Eye (tissue), 1 donor: ENCODE data around the gene NBPF11.
"Not testable (repeated sequence)": the region's sequence is repeated elsewhere in the genome, so short reads cannot be mapped to it uniquely, and the experiment has no call there.

Experiments used
- DNase-seq: peaks from one replicate; pipeline ENCODE4 v3.0.0-alpha.2; 2015

Gene NBPF11, protein sequence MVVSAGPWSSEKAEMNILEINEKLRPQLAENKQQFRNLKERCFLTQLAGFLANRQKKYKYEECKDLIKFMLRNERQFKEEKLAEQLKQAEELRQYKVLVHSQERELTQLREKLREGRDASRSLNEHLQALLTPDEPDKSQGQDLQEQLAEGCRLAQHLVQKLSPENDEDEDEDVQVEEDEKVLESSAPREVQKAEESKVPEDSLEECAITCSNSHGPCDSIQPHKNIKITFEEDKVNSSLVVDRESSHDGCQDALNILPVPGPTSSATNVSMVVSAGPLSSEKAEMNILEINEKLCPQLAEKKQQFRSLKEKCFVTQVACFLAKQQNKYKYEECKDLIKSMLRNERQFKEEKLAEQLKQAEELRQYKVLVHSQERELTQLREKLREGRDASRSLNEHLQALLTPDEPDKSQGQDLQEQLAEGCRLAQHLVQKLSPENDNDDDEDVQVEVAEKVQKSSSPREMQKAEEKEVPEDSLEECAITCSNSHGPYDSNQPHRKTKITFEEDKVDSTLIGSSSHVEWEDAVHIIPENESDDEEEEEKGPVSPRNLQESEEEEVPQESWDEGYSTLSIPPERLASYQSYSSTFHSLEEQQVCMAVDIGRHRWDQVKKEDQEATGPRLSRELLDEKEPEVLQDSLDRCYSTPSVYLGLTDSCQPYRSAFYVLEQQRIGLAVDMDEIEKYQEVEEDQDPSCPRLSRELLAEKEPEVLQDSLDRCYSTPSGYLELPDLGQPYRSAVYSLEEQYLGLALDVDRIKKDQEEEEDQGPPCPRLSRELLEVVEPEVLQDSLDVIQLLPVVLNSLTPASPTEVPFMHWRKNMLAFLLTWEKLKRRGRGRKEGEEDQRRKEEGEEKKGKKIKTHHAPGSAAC

GRCh38 chr1:148151911-148152656 lies at the start of gene NBPF11:
NBPF11 (minus strand) TSS chr1:148152281; CDS start chr1:148127003, 25,278 bp downstream.
- peak; percentile 88 for DNase-seq

DNA sequence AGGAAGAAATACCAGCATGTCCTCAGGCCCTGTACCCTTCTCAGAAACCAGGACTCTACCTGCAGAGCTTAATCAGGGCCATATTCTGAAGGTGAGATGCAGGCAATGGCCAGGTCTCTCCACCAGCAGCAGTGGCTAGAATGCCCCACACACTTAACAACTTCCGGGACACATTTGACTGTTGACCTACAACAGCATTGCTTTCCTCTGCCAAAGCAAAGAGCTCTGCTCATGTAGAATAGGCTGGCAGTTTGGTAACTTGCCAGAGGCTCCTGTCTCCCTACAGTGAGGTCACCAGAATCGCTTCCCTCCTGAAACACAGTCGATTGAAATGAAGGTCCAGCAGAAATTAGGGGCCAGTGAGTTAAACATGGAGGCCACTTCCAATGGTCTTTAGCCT lies 45.3 kb upstream of the NBPF11 start:
- DNase-seq = not testable (repeated sequence)

GRCh38 chr1:148196949-148197348 lies 44.9 kb upstream of the NBPF11 start:
- DNase-seq = not testable (repeated sequence)

GRCh38 chr1:148195115-148195514 lies 43.0 kb upstream of the NBPF11 start:
- not testable (repeated sequence) for DNase-seq

- not testable (repeated sequence) for DNase-seq
These were observed 36.7 kb upstream of the NBPF11 start for GRCh38 chr1:148188768-148189167.

DNA sequence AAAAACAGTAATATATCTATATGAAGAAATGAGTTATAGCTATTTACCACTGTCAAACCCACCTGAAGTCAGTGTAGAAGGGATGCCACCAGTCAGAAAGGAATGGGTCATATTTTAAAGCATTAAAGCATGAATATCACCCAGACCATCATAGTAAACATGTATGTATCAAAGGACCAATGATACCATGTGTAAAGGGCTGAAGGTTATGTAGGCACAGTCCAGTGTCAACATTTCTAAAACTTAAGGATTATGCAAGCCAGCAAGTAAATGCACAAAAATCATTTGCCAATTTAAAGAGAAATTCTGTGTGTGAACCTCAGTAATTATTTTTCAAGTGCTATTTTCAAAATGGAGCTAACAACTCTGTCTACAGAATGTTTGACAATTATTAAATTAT lies 26.6 kb upstream of the NBPF11 start:
- DNase-seq = not testable (repeated sequence)

DNA sequence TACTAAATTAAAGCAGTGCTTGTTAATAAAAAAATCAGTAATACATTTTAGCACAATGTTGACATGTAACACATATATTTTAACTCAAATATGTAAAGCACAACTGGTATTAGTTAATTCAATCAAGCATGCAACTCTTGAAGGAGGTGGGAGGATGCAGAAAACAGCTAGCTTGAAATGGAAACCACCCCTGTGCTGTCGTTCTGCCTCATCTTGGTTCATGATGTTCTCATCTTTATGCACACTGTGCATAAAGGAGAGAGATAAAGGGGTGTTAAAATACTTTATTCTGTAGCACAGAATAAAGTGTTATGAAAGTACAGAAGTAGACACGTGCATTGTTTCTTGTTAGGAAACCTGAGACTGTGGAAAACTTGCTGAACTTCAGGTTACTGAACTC lies 23.3 kb upstream of the NBPF11 start:
- not testable (repeated sequence) for DNase-seq

- not testable (repeated sequence) for DNase-seq
These were observed 19.9 kb upstream of the NBPF11 start for GRCh38 chr1:148171995-148172394.

DNA sequence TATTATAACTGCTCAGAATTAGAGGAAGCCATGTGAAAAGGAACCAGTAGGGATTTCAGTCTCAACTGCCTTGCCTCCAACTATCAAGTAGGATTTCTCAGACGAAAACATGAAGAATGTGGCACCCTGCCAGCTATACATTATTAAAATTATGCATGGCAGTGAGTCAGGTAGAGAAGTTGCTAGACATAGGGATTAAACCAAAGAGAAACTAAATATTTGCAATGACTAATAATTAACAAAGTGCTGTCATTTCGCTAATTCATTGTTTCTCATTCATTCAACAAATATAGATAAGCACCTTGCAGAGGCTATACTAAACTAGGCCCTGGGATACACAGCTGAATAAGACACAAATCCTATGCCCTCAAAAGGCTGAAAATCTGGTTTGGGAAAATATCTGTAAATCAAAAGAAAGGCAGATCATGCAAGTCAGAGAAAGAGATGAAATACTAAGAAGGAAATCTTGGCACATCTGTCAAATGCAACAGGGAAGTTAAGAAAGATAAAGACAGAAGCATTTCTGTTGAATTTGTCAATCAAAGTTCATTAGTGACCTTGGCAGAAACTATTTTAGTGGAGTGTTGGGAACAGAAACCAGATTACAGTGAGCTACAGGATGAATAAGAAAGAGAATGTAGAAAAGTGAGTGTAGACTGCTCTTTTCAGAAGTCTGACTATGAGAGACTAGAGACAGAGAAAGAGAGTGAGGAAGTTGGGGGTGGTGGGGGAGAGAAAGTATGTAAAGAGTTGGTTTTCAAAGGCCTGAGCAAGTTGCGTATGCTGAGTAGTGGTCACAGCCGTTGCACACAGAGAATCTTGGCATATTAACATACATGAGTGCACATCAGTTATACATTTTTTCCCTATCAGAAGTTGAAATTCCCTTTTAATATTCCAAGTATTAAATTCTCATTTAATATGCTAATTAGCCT lies 14.7 kb upstream of the NBPF11 start:
- DNase-seq = peak; percentile 59

DNA sequence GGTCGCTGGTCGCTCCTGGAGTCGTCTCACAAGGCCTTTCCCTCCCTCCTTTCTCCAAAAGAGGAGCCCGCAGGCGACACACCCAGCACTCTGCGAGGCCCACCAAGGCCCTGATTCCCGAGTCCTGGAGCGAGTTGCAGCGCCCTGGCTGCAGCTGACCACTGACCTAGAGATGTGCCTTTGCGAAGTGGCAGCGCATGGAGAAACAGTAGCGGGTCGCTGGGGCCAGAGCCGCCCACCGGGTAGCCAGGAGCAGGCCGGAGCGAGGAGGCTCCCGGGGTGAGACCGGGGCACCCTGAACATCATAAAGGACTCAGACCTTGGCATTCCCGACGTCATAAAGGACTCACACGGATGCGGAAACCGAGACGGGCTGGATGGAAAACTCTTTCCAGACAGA lies 10.3 kb upstream of the NBPF11 start:
- no peak for DNase-seq

DNA sequence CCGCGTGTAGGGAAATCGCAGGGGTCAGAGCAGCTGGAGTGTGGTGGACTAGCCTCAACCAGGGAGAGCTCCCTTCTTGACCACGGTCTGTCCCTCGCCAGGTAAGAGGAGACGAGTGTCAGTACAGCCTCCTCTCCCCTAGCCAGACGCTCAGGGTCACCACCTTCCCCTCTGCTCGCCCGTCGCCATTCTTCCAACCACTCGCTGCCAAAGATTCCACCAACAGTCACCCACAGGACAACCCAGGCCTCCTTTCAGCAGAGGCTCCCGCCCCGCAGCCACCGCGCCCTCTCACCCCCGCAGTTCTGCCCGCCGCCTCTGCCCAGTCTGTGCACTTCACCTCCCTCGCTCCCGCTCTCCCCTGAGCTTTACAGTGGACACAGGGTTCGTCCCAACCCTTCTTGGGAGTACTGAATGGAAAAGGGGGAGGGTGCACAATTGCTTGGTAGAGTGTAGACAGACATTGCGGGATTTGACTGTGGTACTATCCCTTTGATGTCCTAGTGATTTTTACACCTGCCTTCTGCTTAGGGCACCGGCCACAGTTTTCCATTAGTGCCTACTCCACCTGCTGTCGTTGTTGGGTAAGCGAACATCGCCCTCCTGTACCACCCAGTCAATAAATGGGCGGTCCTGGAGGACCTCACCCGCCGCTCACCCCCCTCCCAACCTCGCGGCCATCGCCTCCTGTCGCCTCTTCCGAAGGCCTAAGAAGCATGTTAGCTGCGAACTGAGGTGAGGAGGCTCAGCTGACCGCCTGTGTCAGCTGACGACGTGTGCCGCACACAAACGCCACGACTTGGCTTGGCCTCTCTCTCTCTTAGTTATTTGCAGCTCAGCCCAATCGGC lies 9.2 kb upstream of the NBPF11 start:
- DNase-seq = peak; percentile 43

DNA sequence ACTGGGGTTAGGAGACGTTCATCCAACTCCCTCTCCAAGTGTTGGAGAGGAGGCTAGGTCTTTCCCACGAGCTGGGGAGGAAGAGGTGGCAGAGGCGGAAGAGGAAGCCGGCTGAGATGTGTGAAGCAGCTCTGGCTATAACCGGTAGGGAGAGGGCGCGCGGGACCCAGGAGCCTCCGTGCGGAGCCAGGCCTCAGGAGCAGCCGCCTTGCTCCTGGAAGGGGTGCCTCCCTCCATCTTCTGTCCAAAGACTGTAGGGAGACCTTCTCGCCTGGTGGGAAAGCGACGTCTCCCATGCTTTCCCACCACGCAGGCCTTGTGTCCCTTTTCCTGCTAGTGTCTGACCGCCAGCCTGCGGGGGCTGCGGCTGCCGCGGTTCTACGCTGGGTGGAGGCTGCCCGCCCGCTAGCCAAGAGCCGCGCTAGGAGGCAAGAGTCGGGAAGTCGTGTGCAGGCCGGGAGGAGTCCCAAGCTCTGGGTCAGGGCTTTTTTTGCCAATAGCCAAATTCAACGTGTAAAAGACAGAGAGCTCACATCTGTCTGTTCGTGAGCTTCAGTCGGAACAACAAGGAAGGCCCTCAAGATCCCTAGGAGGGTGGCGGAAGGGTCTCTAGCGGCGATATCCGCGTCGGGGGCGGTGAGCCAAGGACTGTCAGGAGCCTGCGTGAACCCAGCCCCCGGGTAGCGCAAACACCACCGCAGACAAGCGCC lies 8.4 kb upstream of the NBPF11 start:
- DNase-seq = peak; percentile 73

GRCh38 chr1:148160048-148160342 lies 7.9 kb upstream of the NBPF11 start:
- DNase-seq = no peak

- peak; percentile 44 for DNase-seq
These were observed 6.4 kb upstream of the NBPF11 start for GRCh38 chr1:148158341-148159003.

GRCh38 chr1:148157803-148158202 lies 5.7 kb upstream of the NBPF11 start:
- not testable (repeated sequence) for DNase-seq

DNA sequence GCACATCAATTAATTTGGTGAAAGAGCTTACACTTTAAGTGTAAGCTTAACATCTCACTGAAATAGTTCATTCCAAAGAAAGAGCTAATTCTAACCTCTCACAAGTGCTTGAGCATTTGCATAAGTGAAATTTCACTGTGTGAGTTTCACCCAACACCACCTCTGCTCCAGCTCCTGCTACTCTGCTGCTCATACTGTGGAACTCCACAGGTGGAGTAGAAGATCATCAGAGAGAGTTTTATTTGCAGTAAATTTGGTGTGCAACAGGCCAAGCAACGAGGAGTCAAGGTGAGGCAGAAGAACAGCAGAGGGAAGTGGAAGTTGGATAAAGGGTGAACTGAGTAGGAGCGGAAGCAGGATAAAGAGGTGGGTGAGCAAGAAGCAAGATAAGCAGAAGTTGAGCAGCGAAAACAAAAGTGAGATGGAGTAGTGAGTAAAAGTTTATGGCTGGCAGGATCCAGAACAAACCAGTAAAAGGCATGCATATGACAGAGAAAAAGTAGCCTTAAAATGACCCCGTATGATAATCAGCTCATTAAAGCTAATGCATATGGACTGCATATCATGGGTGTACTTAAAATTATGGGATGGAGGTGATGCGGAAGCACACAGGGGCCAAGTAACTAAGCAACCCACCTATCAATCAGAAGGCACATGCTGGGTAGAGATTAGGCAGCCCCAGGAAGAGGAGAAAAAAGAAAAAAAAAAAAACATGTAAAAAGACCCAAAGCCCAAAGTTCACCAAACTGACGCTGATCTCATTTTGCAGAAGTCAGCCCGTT lies 3.6 kb upstream of the NBPF11 start:
- not testable (repeated sequence) for DNase-seq

DNA sequence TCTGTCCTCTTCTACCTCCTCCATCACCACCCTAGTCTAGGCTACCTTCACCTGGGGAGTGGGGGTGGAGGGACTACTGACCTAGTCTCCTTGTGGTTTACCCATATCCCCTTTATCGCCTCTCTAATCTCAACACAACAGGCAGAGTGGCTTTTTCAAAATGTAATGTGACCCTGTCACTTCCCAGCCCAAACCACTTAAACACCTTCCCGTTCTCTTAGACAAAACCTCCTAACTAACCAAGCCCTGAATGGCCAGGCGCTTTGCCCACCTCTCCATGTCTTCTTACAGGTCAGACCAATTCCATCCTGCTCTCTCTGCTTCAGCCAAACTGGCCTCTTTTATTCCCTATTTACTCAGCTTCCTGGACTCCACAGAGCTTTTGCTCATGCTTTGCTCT lies 714 bp upstream of the NBPF11 start:
- not testable (repeated sequence) for DNase-seq

DNA sequence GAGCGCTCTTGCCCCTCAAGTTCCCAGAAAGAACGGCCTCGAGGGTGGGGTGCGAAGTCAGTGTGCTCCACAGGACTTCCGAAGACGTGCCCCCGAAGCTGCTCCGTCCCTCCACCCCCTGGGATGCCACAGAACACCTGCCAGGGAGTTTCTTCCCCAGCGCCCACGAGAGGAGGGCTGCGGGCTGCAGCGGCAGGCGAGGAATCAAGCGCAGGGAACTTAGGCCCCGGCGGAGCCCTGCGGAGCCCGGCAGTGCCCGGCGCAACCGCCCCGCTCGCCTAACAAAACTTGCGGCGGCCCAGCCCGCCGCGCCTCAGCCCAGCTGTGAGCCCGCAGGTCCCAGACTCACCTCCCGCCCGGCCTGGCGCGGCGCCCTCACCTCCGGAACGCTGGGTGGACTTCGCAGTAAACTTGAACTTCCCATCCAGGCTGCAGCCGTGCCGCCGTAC lies 686 bp downstream of the NBPF11 start:
- peak; percentile 51 for DNase-seq

- peak; percentile 4 for DNase-seq
These were observed 1.1 kb downstream of the NBPF11 start for GRCh38 chr1:148150945-148151344.
